Measurements from ENCODE around the gene PACS1. TPM values are rescaled to one million over a fixed set of nuclear protein-coding genes. Genes with fewer than 3 reads are reported as not detected.
A peak's percentile ranks its signal among the peaks of the same experiment; 100 is the strongest.

PACS1 gene
- polyA plus RNA-seq, 3 donors = 8.1 to 36.8 (median 12.4) TPM

- Histone ChIP-seq H4K20me1 (ENCODE audit: insufficient read depth, low read length) (peaks cover 27% of the 10 kb centered on the region), H3K9me3 (replicated peaks in 1 of 2; ENCODE audit: control insufficient read depth in 1 of 2, insufficient read depth in 1 of 2, low read length in 2 of 2) (no peaks in the 10 kb centered on the region), H3K27me3 (ENCODE audit: control insufficient read depth in 2 of 2, insufficient read depth in 2 of 2, low read length in 2 of 2) (no peaks in the 10 kb centered on the region), H3K4me3 (replicated peaks in 1 of 3; ENCODE audit: low read depth in 2 of 3, low read length in 3 of 3) (peak overlapping the region in 1 of 3 experiments; percentile 80), H3K9ac (ENCODE audit: insufficient read depth, low read length, poor library complexity, severe bottlenecking) (peak overlapping the region; percentile 85), H3K79me2 (ENCODE audit: insufficient read depth, low read length) (peaks cover 50% of the 10 kb centered on the region), H3K4me1 (ENCODE audit: control insufficient read depth in 1 of 2, insufficient read depth in 2 of 2, low read length in 2 of 2) (peaks cover 45 to 55% of the 10 kb centered on the region in 2 donors), H3K36me3 (replicated peaks in 1 of 2; ENCODE audit: control insufficient read depth in 1 of 2, insufficient read depth in 2 of 2, low read length in 2 of 2) (peaks cover 44 to 56% of the 10 kb centered on the region in 2 donors), H3K27ac (ENCODE audit: low read depth in 1 of 2, low read length in 2 of 2) (peak overlapping the region; percentile 92 to 96), H3K4me2 (replicated peaks; ENCODE audit: extremely low read depth, low read length, poor library complexity, severe bottlenecking) (peak overlapping the region; percentile 82), H2AFZ (ENCODE audit: insufficient read depth, low read depth, low read length, poor library complexity, severe bottlenecking) (no peak overlapping the region)
- Mint-ChIP-seq H3K4me1 (peaks cover 56% of the 10 kb centered on the region), H3K27me3 (ENCODE audit: low read depth in 3 of 3) (peaks cover 0 to 5% (median 0%) of the 10 kb centered on the region in 3 donors), H3K36me3 (peaks cover 56 to 66% of the 10 kb centered on the region in 2 donors), H3K27ac (peak overlapping the region; percentile 95 to 98 (median 97)), H3K4me3 (peak overlapping the region; percentile 90 to 93), H3K9me3 (peaks cover 0 to 4% (median 0%) of the 10 kb centered on the region in 7 donors)
- TF ChIP-seq CTCF (IDR thresholded peaks at IDR 0.05) = peak; percentile 98
- WGBS (ENCODE audit: insufficient coverage) = 56% methylated on average over 10 of the region's 17 CpGs
- intact Hi-C loops (cut with micrococcal nuclease) = loop anchor here in 1 of 2 donors (5.0 kb wide), 1 partner anchor 64 kb away; no protein-coding TSS in a partner anchor
- DNase-seq = peak; percentile 57 to 68 (median 66)
Measured at GRCh38 chr11:66068154-66068821, 1.8 kb upstream of the PACS1 start.

GRCh38 chr11:66068923-66069714, 953 bp upstream of the PACS1 start:
- peaks cover 56% of the 10 kb centered on the region for H3K4me1 Mint-ChIP-seq

More at GRCh38 chr11:66068923-66069714, 953 bp upstream of the PACS1 start:
- Histone ChIP-seq H3K4me1 (ENCODE audit: control insufficient read depth in 1 of 2, insufficient read depth in 2 of 2, low read length in 2 of 2) (peaks cover 45 to 55% of the 10 kb centered on the region in 2 donors), H3K27me3 (ENCODE audit: control insufficient read depth in 2 of 2, insufficient read depth in 2 of 2, low read length in 2 of 2) (no peaks in the 10 kb centered on the region), H4K20me1 (ENCODE audit: insufficient read depth, low read length) (peaks cover 27% of the 10 kb centered on the region), H3K36me3 (replicated peaks in 1 of 2; ENCODE audit: control insufficient read depth in 1 of 2, insufficient read depth in 2 of 2, low read length in 2 of 2) (peaks cover 38 to 56% of the 10 kb centered on the region in 2 donors), H3K27ac (ENCODE audit: low read depth in 1 of 2, low read length in 2 of 2) (peak overlapping the region; percentile 92 to 96), H3K9me3 (replicated peaks in 1 of 2; ENCODE audit: control insufficient read depth in 1 of 2, insufficient read depth in 1 of 2, low read length in 2 of 2) (no peaks in the 10 kb centered on the region), H3K4me3 (replicated peaks in 1 of 3; ENCODE audit: low read depth in 2 of 3, low read length in 3 of 3) (peak overlapping the region; percentile 48 to 80 (median 49)), H3K4me2 (replicated peaks; ENCODE audit: extremely low read depth, low read length, poor library complexity, severe bottlenecking) (peak overlapping the region; percentile 82), H3K79me2 (ENCODE audit: insufficient read depth, low read length) (peaks cover 42% of the 10 kb centered on the region), H3K9ac (ENCODE audit: insufficient read depth, low read length, poor library complexity, severe bottlenecking) (peak overlapping the region; percentile 85), H2AFZ (ENCODE audit: insufficient read depth, low read depth, low read length, poor library complexity, severe bottlenecking) (peak overlapping the region; percentile 74)
- WGBS (ENCODE audit: insufficient coverage) = 20% methylated on average over 14 of the region's 14 CpGs
- Mint-ChIP-seq H3K4me3 (peak overlapping the region; percentile 90 to 93), H3K36me3 (peaks cover 51 to 64% of the 10 kb centered on the region in 2 donors), H3K9me3 (peaks cover 0 to 4% (median 0%) of the 10 kb centered on the region in 7 donors), H3K27me3 (ENCODE audit: low read depth in 3 of 3) (peaks cover 0 to 5% (median 0%) of the 10 kb centered on the region in 3 donors), H3K27ac (peak overlapping the region; percentile 95 to 98 (median 97))
- intact Hi-C loops (cut with micrococcal nuclease) = loop anchor here in 1 of 2 donors (5.0 kb wide), 1 partner anchor 63 kb away; no protein-coding TSS in a partner anchor
- TF ChIP-seq CTCF (IDR thresholded peaks at IDR 0.05) = no peak
- peak; percentile 83 to 89 (median 88) for DNase-seq
